Mononuclear cell (primary cell): ENCODE data around the gene KNOP1. TPM values are rescaled to one million over a fixed set of nuclear protein-coding genes. Genes with fewer than 3 reads are reported as not detected.
A peak's percentile ranks its signal among the peaks of the same experiment; 100 is the strongest.

Source experiments
- H3K27me3 ChIP-seq: 2 replicates; pipeline ENCODE4 v1.6.0; 2011; ENCODE audit warnings: low read length, control low read depth; ENCODE audit not compliant: insufficient read depth
- H3K4me1 ChIP-seq: 2 replicates; pipeline ENCODE4 v1.5.1; 2011; ENCODE audit warnings: mild to moderate bottlenecking, low read length, control low read depth; ENCODE audit not compliant: insufficient read depth
- H3K4me3 ChIP-seq: 2 replicates; pipeline ENCODE4 v1.5.1; 2011; ENCODE audit warnings: mild to moderate bottlenecking, low read length, moderate library complexity
- H3K9me3 ChIP-seq: 2 replicates; pipeline ENCODE4 v1.5.1; 2011; ENCODE audit warnings: low read depth, mild to moderate bottlenecking, control low read depth, low read length
- total RNA-seq: library from RNA; depleted of rRNA; stranded (reverse); fragments of >200 nt; gene quantifications from one replicate; pipeline ENCODE4 v1.2.3, GENCODE V29; 2012

The KNOP1 gene
- total RNA-seq, 1 donor = 3.3 TPM

DNA sequence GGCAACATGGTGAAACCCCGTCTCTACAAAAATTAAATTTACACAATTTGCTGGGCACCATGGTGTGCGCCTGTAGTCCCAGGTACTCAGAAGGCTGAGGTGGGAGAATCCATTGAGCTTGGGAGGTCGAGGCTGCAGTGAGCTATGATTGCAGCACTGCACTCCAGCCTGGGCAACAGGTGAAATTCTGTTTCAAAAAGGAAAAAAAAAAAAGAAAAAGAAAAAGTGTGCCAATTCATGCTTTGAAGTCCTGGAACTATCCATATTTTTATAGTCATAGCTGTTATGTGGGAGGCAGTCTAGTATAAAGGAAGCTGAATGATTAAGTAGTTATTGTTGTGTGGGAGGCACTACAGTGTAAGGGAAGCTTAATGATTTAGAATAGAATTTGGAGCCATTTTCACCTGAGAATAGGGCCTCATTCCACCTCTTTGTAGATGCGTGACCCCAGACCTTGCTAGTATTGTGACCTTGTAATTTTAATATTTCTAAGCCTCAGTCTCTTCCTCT is 31.6 kb upstream of the KNOP1 start:
- no peaks in the 10 kb centered on the region for H3K4me1 ChIP-seq
- no peaks in the 10 kb centered on the region for H3K9me3 ChIP-seq
- no peak overlapping the region for H3K4me3 ChIP-seq
- H3K27me3 ChIP-seq = no peaks in the 10 kb centered on the region

DNA sequence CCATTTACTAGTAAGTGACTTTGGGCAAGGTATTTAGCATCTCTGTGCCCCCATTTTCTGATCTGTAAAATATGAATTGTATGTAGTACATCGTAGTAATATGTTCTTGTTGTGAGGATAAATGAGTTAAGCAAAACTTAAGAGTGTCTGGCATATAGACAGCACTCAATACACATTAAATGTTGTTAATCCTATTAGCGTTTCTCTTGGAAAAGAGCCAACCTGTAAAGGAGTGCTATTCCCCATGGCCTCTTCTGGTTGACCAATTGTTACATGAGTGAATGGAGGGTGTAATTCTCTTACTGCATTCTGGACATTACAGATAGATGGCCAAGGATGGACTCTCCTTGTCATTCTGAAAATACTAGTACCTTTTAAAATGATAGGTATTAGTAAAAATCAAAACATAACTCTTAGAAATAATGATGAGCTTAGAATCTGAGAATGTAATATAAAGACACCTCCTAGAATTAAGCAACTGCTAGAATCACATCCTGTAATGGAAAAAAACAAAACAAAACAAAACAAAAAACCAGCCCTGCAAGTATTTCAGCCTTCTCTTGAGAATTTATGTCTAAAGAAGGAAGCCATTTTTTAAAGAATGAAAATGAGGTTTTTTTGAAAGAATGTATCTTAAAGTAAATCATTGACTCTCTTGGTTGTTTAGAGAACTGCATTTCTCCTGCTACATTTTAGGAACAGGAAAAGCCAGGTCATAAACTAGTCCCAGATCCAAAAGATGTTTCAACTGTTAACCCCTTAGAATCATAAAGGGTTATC is 30.6 kb upstream of the KNOP1 start:
- no peaks in the 10 kb centered on the region for H3K4me1 ChIP-seq
- H3K4me3 ChIP-seq = no peak overlapping the region
- no peaks in the 10 kb centered on the region for H3K9me3 ChIP-seq
- H3K27me3 ChIP-seq = no peaks in the 10 kb centered on the region

DNA sequence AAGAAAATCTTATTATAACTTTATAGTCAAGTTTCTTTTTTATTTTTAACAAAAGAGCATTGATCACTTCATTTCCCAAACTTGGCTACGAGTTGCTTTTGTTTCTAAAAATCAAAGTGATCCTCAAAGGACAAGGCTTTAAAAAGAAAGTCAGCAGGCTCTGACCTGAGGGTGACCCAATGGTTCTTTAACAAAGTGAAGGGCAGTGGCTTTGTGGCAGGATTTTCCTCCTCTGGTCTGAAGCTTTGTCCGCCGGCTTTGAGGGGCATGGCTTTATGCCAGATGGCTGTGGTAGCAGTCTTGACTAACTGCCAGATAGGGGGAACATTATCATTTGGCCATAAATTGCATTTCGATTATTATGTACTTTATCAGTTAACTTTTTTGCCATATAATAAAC is 28.5 kb upstream of the KNOP1 start:
- H3K27me3 ChIP-seq = no peaks in the 10 kb centered on the region
- H3K9me3 ChIP-seq = no peaks in the 10 kb centered on the region
- H3K4me3 ChIP-seq = no peak overlapping the region
- H3K4me1 ChIP-seq = no peaks in the 10 kb centered on the region

DNA sequence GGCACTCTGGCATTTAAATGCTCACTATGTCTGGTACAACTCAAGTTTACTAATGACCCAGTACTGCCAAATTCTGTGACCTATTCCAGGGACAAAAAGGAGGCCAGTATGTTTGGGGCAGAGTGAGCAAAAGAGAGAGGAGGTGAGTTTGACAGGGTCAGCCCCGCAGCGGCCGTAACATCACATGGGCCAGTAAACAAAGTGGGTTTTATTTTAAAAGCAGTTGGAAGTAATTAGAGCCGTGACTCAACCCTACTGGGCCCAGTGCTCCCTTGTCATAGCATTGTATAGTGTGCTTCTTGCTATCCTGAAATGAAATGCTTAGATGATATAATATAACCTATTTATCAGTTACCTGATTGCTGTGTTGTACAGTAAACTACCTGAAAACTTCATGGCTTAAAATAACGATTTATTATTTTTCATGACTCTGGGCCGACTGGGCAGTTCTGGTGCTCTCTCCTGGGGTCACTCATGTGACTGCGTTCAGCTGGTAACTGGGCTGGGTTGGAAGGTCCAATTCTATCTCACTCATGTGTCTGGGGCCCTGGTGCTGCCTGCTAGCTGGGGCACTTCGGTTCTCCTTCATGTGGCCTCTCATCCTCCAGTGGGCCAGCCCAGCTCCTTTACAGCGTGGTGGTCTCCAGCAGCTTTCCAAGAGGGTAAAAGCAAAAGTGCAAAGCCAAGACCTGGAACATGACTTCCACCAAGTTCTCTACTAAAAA is 27.4 kb upstream of the KNOP1 start:
- Histone ChIP-seq H3K4me3 (no peak overlapping the region), H3K27me3 (no peaks in the 10 kb centered on the region), H3K9me3 (no peaks in the 10 kb centered on the region), H3K4me1 (no peaks in the 10 kb centered on the region)

DNA sequence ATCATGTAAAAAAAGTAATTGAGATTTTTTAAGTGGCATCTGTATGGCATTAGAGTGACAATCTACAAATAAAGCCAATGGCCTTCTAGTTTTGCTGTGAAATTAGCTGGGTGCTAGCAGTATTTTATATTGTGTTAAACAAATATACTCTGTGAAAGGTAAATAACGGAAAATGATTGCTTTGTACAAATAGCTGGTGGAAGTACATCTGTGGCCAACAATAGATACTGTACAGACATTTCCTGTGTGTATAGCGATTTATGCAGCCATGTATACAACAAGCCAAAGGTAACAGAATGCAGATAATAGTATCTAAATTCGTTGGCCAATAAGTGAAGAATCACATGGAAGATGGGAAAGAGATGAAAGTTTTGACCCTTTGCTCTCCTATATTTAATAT is 26.6 kb upstream of the KNOP1 start:
- H3K27me3 ChIP-seq = no peaks in the 10 kb centered on the region
- H3K4me1 ChIP-seq = no peaks in the 10 kb centered on the region
- H3K9me3 ChIP-seq = no peaks in the 10 kb centered on the region
- no peak overlapping the region for H3K4me3 ChIP-seq

GRCh38 chr16:19743816-19744159 is 25.8 kb upstream of the KNOP1 start:
- Histone ChIP-seq H3K4me3 (no peak overlapping the region), H3K4me1 (no peaks in the 10 kb centered on the region), H3K9me3 (no peaks in the 10 kb centered on the region), H3K27me3 (no peaks in the 10 kb centered on the region)

- Histone ChIP-seq H3K9me3 (no peaks in the 10 kb centered on the region), H3K4me3 (no peak overlapping the region), H3K4me1 (no peaks in the 10 kb centered on the region), H3K27me3 (no peaks in the 10 kb centered on the region)
Observed at GRCh38 chr16:19741354-19741753, 23.3 kb upstream of the KNOP1 start.

GRCh38 chr16:19737306-19738038 is 19.4 kb upstream of the KNOP1 start:
- no peaks in the 10 kb centered on the region for H3K27me3 ChIP-seq
- H3K4me3 ChIP-seq = no peak overlapping the region
- no peaks in the 10 kb centered on the region for H3K4me1 ChIP-seq
- H3K9me3 ChIP-seq = no peaks in the 10 kb centered on the region

DNA sequence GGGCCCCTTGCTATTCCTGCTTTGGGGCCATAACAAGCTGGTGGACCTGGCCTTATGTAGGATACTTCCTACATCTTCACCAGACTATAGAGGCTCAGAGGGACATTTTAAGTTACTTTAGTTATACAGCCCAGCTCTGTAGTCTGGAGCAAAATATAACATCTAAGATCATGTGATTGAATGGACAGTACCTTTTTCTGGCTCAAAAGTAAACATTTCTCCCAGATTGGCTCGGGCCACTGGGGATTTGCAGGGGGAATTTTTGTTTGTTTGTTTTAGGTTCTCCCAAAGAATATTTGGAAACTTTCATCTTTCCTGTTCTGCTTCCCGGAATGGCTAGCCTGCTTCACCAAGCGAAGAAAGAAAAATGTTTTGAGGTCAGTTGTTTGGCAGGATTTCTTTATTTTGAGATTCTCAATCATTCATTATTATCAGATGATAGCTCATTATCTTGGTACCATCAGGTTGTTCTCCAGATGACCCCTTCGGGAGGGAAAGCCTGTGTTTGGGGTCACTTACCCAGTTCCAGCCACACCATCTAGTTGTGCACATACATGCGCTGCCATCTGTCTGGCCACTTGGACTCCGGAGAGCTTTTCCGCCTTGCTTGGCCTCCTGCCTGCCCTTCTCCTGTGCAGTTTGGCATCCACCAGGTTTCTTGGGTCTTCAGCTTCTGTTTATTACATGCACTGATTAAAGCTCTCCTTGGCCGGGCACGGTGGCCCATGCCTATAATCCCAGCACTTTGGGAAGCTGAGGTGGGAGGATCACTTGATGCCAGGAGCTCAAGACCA is 17.2 kb upstream of the KNOP1 start:
- Histone ChIP-seq H3K4me1 (no peaks in the 10 kb centered on the region), H3K27me3 (no peaks in the 10 kb centered on the region), H3K9me3 (no peaks in the 10 kb centered on the region), H3K4me3 (no peak overlapping the region)

GRCh38 chr16:19733551-19733950 is 15.5 kb upstream of the KNOP1 start:
- H3K27me3 ChIP-seq = no peaks in the 10 kb centered on the region
- H3K4me1 ChIP-seq = no peaks in the 10 kb centered on the region
- H3K9me3 ChIP-seq = no peaks in the 10 kb centered on the region
- H3K4me3 ChIP-seq = no peak overlapping the region

DNA sequence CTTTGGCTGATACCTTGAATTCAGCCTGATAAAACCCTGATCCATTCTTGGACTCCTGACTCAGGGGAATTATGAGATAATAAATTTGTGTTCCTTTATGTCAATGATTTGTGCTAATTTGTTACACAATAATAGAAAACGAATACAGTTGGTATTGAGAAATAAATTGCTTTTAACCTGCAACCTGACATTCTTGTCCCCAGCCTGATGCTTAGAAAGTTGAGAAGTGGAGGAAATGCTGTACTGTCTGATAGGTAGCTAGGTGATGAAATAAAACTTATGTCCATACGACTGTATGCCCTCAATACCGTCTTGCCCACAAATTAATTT is 10.6 kb upstream of the KNOP1 start:
- H3K4me1 ChIP-seq = no peaks in the 10 kb centered on the region
- H3K9me3 ChIP-seq = no peaks in the 10 kb centered on the region

DNA sequence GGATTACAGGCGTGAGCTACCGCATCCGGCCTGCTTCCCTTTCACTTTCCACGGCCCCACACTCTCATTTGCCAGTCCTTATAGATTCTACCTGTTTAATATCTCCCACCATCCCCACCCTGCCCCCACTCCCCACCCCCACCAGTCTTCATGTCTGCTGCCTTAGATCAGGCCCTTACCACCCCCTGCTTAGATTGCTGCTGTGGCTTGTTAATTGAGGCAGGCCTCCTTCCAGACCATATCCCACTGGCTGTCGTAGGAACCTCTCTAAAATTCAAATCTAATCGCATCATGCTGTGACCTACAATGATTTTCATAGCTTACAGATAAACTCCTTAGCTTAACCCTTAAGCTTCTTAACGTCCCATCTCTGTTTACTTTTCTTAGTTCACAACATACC is 5.0 kb upstream of the KNOP1 start:
- Histone ChIP-seq H3K4me3 (no peak overlapping the region), H3K4me1 (peaks cover 9% of the 10 kb centered on the region), H3K9me3 (no peaks in the 10 kb centered on the region), H3K27me3 (no peaks in the 10 kb centered on the region)

More for the DNA sequence above, 10.6 kb upstream of the KNOP1 start:
- no peak overlapping the region for H3K4me3 ChIP-seq
- no peaks in the 10 kb centered on the region for H3K27me3 ChIP-seq

GRCh38 chr16:19722269-19722952 is 4.4 kb upstream of the KNOP1 start:
- Histone ChIP-seq H3K4me1 (peaks cover 12% of the 10 kb centered on the region), H3K4me3 (no peak overlapping the region), H3K27me3 (no peaks in the 10 kb centered on the region), H3K9me3 (no peaks in the 10 kb centered on the region)

GRCh38 chr16:19718624-19718965 is 568 bp upstream of the KNOP1 start:
- Histone ChIP-seq H3K9me3 (no peaks in the 10 kb centered on the region), H3K4me1 (peaks cover 18% of the 10 kb centered on the region), H3K4me3 (peak overlapping the region; percentile 92), H3K27me3 (no peaks in the 10 kb centered on the region)
